HL-60 (cell line): ENCODE measurements around the gene GRM4.

ENCODE experiments used
- CTCF ChIP-seq: IDR thresholded peaks from one replicate; pipeline ENCODE4 v1.5.1; 2011; ENCODE audit warnings: low read length, control low read depth, inconsistent platforms; ENCODE audit not compliant: insufficient read depth
- POLR2AphosphoS5 ChIP-seq: IDR thresholded peaks from 2 replicates; pipeline ENCODE4 v1.6.1; 2012; ENCODE audit warnings: low read depth
- REST ChIP-seq: IDR thresholded peaks from 2 replicates; pipeline ENCODE4 v1.6.1; 2012; ENCODE audit warnings: low read depth; ENCODE audit not compliant: insufficient replicate concordance

DNA sequence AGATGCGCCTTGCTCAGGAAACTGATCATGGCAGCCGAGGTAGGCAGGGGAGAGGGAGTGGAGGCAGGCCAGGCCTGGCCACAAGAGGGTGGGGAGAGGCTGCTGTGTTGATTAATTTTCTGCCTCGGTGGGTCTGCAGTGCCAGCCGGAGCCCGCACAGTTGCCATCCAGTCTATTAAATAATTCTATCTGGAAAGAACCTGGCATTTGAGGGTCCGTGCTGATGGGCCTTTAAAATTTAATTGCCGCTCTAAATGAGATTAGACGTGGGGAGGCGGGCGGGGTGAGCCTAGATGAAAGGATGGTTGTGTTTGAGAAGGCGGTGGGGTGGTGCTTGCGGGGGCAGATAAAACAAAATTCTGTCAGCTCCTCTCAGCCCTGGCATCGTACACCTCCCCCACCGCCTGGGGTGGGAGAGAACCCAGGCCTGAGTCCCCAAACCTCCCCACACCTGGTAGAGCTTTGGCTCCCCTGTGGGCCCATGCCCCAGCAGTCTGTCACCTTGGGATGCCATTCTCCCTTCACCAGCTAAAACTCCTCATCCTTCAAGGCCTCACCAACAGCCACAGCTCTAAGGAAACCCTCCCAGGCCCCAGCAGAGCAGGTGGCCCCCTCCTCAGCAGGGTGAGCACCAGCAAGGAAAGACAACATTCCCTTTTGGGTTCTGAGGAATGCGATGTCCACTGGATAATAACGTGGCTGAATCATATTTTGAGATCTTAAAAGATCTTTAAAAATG is 167.3 kb downstream of the GRM4 start:
- TF ChIP-seq CTCF (no peak), REST (no peak), POLR2AphosphoS5 (no peak)
